GM04504 (cell line): ENCODE data around the gene PRKCH.

Experiments
- DNase-seq: peaks from one replicate; pipeline ENCODE4 v3.0.0-alpha.2; 2012; ENCODE audit warnings: low read depth

PRKCH gene

GRCh38 chr14:61589691-61590581 is 268.6 kb downstream of the PRKCH start:
- DNase-seq: no peak

- no peak for DNase-seq
Observed at GRCh38 chr14:61591862-61592261, 270.5 kb downstream of the PRKCH start.

- no peak for DNase-seq
Observed at GRCh38 chr14:61593330-61593729, 272.0 kb downstream of the PRKCH start.

GRCh38 chr14:61596990-61597389 is 275.6 kb downstream of the PRKCH start:
- no peak for DNase-seq

- no peak for DNase-seq
Observed at GRCh38 chr14:61598980-61599379, 277.6 kb downstream of the PRKCH start.

GRCh38 chr14:61599942-61600341 is 278.6 kb downstream of the PRKCH start:
- no peak for DNase-seq
